HCT116 (cell line): ENCODE data around the gene AUTS2.

Experiments
- ELF1 ChIP-seq: IDR thresholded peaks from 2 replicates; pipeline ENCODE4 v1.6.1; 2012; ENCODE audit warnings: low read depth, borderline replicate concordance
- EZH2phosphoT487 ChIP-seq: fragments of 200-600 bp; IDR thresholded peaks from 2 replicates; pipeline ENCODE4 v1.6.1; 2018; ENCODE audit warnings: antibody characterized with exemption, borderline replicate concordance
- JUND ChIP-seq: IDR thresholded peaks from 2 replicates; pipeline ENCODE4 v1.6.1; 2012
- POLR2AphosphoS5 ChIP-seq: IDR thresholded peaks from 2 replicates; pipeline ENCODE4 v1.6.1; 2011; ENCODE audit warnings: mild to moderate bottlenecking, low read depth, low read length, moderate library complexity
- TF ChIP-seq, protein P1 (sequence below), 3 experiments: fragments of 200-600 bp in 1 of 3; sonication (generic) in 1 of 3; IDR thresholded peaks in 2 of 3; conservative IDR thresholded peaks in 1 of 3; 2 replicates each; pipeline ENCODE4 v1.5.1; 2012 to 2017; ENCODE audit warnings: low read depth in 2 of 3, low read length in 2 of 3, antibody characterized with exemption in 1 of 3, borderline replicate concordance in 1 of 3, control low read depth in 1 of 3, mild to moderate bottlenecking in 1 of 3, mixed read lengths in 1 of 3, mixed run types in 1 of 3, moderate library complexity in 1 of 3; ENCODE audit not compliant: insufficient read depth in 1 of 3

DNA sequence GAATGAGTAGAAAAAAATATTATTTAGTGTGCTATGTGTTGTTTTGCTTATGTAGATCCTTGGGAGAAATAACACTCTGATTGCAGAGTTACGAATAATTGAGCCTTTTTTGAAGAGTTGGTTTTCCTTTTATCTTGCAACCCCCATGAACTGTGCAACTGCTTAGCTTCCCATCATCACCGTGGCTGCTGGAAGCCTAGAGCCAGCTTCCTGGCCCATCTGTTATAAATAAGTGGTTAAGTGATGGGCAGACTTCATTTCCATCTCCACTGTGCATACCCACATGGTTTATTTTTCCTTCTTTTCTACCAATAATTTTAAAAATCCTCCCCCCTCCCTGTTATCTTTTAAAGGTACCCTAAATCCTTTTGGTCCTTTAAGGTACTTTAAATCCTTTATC lies 978.8 kb downstream of the AUTS2 start:
- TF ChIP-seq, protein P1, sequence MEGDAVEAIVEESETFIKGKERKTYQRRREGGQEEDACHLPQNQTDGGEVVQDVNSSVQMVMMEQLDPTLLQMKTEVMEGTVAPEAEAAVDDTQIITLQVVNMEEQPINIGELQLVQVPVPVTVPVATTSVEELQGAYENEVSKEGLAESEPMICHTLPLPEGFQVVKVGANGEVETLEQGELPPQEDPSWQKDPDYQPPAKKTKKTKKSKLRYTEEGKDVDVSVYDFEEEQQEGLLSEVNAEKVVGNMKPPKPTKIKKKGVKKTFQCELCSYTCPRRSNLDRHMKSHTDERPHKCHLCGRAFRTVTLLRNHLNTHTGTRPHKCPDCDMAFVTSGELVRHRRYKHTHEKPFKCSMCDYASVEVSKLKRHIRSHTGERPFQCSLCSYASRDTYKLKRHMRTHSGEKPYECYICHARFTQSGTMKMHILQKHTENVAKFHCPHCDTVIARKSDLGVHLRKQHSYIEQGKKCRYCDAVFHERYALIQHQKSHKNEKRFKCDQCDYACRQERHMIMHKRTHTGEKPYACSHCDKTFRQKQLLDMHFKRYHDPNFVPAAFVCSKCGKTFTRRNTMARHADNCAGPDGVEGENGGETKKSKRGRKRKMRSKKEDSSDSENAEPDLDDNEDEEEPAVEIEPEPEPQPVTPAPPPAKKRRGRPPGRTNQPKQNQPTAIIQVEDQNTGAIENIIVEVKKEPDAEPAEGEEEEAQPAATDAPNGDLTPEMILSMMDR (IDR thresholded peaks at IDR 0.05 in 2 of 3, conservative IDR thresholded peaks at IDR 0.05 in 1 of 3; ENCODE audit: borderline replicate concordance in 1 of 3, insufficient read depth in 1 of 3, low read depth in 2 of 3, low read length in 2 of 3), result no peak
- TF ChIP-seq EZH2phosphoT487 (no peak), JUND (no peak), ELF1 (no peak), POLR2AphosphoS5 (no peak)
